CD4-positive, alpha-beta T cell treated with Interleukin-15 for 4 hours (primary cell): ENCODE measurements around the gene MEPCE.

Source experiments
- DNase-seq: peaks from one replicate; pipeline ENCODE4 v3.0.0-alpha.2; 2020; ENCODE audit warnings: low spot score

MEPCE gene

DNA sequence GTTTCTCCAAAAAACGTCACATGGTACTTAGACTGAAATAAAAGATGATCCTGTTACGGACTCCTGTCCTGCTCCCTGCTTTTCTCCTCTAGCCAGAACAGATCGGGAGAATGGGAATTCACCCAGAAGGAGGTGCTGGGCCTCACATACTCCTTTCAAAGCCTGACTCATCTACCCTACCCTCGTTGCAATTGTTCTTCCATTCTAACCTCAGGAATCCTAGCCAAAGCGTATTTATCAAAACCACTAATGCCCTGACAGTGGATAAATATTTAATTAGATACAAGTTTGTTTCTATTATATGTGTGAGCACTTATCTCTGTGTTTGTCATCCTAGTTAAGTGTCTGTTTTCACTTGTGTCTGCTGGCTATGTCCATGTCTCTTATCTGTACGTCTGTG is 22.9 kb upstream of the MEPCE start:
- no peak for DNase-seq

DNA sequence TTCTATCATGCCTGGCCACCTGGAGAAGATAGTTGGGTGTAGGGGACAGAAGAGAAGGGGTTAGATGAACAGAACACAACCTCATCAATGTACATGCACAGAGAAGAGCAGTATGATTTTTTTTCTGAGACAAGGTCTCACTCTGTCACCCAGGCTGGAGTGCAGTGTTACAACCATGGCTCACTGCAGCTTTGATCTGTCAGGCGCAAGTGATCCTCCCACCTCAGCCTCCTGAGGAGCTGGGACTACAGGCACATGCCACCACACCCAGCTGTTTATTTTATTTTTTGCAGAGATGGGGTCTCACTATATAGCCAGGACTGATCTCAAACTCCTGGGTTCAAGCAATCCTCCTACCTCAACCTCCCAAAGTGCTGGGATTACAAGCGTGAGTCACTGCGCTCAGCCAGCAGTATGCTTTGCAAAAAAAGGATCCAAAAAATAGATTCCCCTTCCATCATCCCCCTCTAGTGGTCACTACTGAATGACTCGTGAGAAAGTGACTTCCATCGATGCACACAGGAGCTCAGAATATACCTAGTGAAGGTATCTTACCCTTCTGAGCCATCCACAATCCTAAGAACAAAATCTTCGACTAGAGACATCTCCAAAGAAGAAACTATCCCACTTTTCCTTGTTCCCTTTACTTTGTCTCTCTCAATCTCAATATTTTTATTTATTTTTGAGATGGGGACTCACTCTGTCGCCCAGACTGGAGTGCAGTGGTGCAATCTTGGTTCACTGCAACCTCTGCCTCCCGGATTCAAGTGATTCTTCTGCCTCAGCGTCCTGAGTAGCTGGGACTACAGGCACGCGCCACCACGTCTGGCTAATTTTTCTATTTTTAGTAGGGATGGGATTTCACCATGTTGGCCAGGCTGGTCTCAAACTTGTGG is 22.1 kb upstream of the MEPCE start:
- peak; percentile 72 for DNase-seq

DNA sequence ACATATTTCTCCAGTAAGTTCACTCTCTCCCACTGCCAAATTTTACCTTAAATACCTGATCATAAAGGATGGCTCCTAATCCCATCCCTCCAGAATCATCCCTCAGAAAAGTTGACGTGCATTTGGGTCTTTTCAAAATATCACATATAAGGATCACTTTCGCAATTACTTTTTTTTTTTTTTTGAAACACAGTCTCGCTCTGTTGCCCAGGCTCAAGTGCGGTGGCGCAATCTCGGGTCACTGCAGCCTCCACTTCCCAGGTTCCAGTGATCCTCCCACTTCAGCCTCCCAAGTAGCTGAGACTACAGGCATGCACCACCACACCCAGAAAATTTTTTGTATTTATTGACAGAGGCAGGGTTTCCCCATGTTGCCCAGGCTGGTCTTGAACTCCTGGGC is 18.5 kb upstream of the MEPCE start:
- no peak for DNase-seq

DNA sequence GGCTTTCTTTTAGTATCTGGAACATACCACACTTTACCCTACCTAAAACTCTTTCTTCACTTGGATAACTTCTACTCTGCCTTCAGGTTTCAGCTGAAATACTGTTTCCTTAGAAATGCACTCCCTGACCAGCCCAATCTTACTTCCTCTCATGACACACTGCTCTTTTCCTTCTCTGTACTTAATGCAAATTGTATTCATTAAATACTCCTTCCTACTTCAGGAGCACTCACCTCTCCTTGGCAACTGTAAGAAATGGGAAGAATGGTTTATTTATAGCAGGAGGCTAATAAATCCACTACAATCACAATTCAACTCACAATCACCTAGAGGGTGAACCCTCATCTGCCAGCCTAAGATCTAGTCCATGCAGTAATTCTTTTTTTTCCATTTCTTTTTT is 16.3 kb upstream of the MEPCE start:
- DNase-seq: no peak

DNA sequence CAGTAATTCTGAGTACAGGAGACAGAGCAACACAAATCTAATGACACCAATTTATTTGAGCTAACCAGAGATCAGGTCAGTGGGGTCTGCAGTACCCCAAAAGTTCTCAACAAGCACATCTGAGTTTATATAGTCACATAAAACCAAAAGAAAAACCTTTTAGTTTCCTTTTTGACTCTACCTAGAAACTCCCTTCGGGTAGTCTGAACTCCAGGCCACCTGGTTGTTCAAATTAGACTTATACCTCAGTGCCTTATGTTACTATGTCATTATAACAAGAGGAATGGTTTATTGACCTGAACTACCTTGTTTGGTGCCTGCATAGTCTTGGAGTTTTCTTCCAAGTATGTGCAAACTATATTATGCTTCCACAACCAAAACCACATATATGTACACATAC is 15.7 kb upstream of the MEPCE start:
- DNase-seq: no peak

DNA sequence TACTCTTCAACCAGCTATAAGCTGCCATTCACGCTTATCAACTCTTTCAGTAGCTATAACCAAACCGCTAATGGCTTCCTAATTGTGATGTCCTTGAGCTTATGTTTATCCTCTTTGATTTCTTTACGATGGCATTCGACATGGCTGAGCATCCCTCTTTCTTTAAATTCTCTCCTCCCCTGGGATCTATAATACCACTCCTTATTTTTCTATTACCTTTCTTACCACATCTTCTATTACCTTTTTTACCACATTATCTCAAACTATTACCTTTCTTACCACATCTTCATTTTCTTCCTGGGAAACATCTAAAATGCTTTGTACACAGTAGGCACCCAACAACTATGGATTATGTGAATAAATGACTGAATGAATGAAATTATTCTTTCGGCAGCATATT is 14.2 kb upstream of the MEPCE start:
- DNase-seq: no peak

DNA sequence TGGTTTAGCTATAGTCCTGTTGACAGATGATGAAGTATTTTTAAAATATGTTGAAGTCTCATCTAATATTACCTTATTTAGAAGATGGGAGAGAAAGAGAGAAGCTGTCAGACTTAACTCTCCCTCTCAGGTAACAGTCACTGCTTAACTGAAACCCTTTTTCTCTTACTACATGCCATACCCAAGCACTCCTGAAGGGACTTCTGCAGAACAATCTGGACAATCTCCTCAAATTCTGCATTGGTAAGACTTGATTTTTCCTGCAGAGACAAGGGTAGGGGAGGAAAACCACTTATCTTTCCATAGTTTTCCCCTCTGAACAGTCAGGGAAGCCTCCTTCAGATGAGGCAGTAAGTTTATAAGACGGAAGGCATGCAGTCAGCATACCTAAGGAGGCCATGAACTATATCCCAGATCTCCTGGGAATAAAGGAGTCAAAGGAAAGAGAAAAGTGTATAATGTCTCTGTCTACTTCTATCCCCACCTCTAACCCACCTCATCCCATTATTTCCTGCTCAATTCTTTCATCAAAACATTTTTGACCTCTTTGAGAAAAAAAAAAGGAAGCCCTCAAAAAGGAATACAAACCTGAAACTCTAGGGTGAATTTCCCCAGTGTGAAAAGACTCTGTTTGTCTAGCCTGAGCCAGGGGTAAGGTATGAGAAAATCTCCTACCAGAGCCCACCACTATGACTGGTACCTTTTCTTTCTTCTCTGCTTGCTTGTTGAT is 10.5 kb upstream of the MEPCE start:
- no peak for DNase-seq

DNA sequence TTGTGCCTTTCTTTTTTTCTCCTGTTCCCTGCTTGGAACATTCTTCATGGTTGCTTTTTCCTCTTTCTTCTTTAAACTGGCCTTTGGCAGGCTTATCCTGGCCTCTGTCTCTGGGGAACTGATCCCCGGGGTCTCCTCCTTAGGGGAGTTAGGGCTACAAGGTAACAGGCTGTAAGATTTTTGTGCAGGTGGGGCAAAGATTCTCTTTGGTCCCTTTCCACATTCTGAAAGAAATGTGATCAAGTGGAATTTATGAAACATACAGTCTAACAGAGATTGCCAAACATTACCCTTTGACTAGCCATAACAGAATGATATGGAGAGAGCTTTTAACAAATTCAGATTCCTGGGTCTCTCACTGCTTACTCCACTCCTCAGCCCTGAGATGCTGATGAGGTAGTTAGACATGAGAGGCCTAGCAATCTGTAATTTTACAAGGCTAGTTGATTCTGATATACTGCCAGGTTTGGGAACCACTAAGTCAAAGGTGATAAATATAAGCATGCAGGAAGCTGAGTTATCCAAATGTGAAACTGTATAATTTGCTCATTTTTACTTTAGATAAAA is 9.9 kb upstream of the MEPCE start:
- DNase-seq: no peak

DNA sequence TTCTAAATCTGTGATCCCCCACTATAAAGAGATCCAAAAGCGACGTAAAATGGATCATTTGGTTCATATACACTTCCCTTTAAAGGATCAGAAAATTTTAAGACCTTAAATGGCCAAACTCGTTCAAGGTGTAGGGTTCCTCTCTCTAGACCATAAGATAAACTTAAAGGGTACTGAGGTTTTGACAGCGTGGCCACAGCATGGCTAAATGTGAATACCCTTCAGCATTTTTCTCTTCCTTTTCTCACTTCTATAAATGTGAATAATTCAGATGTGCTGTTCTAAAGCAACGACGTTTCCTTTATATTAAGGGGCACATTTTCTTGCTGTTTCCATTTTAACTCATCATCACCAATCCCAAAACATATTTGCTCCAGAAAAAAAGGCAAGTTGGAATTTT is 6.3 kb upstream of the MEPCE start:
- DNase-seq: no peak

DNA sequence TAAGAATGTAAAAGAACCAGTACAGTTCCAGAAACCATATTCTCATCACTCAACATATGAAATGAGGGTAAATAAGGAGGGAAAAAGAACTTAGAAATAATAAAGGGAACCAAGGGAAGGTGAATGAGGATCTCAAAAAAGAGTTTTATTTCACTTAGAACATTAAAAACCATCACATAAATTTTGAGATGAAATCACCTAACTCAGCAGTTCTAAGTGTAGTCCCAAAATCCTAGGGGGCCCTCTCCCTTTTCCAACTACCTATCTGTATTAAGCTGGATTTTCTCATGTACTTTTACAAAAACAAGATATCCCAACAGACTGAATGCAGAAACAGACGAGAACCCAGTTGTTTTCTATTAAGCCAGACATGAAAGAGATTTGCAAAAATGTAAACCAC is 4.3 kb upstream of the MEPCE start:
- no peak for DNase-seq

DNA sequence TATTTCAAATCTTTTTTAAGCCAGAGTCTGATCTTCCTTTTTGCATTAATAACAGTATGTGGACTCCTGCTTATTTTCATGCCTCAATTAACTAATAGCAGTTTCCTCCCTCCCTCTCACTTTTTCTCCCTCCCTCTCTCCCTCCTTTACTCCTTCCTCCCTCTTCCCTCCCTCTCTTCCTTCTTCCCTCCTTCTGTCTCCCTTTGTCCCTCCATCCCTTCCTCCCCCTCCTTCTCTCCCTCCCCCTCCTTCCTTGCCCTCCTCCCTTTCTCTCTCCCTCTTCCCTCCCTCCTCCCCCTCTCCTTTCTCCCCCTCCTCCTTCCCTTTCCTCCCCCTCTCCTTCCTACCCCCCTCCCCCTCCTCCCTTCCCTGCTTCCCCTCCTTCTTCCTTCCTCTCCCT is 3.1 kb upstream of the MEPCE start:
- DNase-seq: no peak

DNA sequence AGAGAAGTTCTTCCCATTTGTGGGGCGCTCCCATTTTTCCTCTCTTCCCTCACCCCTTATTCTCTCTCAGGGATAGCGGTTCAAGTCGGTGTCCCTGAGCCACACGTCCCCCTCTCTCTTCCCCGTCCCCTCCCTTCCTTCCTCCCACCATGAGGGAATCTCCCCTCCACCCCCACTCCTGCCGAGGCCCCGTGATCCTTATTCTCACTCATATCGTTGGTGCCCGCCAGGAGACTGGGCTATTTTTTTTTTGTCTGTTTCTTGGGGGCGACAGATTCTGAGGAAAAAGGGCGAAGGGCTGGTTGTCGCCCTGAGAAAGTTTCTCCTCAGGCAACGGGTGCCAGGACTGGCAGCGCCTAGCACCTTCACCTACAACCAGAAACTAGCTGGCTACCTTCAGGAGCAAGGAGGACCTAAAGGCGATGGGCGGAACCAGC is 1.9 kb upstream of the MEPCE start:
- no peak for DNase-seq

DNA sequence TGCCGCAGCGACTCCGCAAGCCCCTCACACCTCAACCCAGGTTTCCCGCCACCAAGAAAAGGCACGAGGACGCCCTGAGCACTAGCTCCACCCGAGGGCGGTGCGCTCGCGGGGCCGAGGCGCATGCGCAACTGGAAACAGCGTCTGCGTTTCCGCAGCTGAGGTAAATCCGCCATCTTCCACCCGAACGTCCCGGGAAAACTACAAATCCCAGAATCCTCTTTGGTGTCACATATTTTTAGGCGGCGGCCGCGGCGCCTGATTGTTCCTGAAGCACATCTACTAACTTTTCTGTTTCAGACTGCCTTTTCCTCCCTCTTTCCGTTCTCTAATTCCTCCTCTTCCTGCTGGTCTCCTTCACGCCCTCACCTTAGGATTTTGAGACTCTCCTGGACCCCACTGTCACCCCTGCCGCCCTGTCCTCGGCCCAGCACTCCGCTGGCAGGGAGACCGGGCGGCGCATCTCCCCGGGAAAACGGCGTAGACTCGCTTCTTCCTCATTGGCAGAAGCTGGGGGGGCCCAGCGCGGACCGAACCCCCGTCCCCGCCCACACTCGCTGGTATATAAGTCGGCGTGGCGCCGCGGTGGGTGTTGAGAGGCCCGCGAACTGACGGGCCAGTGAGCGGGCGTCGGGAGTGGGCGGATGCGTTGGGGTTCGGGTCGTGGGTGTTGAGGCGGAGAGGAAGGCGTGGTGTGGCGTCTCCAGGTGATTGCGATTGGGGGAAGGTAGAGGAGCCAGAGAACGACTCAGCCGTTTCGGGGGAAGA is 1.2 kb upstream of the MEPCE start, which contains the start of gene ZCWPW1:
Gene ZCWPW1, minus strand, starts transcription at position 505 of the 768 bp plus-strand sequence. CDS start 8,054 bp downstream, outside the sequence.
- DNase-seq: peak; percentile 98

DNA sequence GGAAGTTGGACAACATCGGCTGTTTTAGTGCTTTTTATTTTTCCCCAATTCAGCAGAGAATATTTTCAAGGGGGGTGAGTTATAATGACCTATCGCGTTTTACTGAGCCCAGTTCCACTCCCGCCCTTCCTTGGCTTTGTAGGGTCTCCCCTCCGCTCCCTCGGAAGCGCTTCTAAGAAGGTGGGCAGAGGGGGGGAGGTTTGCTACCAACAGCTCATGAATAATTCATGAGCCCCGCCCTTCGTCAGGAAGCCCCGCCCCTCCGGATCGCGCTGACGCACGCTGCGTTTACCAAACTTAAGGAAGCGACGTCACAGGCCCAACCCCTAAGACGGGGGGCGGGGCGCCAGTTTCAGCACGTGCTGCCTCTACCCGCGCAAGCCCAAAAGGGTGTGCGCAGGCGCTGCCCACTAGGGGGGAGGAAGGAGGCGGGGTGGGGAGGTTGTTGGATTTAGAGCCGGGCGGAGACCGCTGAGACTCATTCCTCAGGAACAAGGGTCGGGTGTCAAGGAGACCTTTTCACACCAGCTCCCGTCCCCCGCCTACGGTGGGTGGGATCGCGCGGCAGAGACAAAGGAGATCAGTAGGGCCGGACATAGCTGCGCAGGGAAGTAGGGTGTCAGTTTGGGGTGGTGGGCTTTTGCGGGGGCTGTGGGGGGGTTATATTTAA is 529 bp upstream of the MEPCE start:
- DNase-seq: peak; percentile 100

DNA sequence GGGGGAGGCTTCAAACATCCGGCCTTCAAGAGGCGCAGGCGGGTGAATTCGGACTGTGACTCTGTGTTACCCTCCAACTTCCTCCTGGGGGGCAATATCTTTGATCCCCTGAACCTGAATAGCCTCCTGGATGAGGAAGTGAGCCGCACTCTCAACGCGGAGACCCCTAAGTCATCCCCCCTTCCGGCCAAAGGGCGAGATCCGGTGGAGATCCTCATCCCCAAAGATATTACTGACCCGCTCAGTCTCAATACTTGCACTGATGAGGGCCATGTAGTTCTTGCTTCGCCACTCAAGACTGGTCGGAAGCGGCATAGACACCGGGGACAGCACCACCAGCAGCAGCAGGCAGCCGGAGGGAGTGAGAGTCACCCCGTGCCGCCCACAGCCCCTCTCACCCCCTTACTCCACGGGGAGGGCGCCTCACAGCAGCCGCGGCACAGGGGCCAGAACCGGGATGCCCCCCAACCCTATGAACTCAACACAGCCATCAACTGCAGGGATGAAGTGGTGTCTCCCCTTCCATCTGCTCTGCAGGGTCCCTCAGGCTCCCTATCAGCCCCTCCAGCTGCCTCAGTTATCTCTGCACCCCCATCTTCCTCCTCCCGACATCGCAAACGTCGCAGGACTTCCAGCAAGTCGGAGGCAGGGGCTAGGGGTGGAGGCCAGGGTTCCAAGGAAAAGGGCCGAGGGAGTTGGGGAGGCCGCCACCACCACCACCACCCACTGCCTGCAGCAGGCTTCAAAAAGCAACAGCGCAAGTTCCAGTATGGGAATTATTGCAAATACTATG is 1.1 kb downstream of the MEPCE start:
- DNase-seq: peak; percentile 26

DNA sequence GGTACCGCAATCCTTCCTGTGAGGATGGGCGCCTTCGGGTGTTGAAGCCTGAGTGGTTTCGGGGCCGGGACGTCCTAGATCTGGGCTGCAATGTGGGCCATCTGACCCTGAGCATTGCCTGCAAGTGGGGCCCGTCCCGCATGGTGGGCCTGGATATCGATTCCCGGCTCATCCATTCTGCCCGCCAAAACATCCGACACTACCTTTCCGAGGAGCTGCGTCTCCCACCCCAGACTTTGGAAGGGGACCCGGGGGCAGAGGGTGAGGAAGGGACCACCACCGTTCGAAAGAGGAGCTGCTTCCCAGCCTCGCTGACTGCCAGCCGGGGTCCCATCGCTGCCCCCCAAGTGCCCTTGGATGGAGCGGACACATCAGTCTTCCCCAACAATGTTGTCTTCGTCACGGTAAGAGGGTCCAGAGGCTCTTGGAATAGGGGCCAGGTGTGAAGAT is 1.7 kb downstream of the MEPCE start:
- no peak for DNase-seq

DNA sequence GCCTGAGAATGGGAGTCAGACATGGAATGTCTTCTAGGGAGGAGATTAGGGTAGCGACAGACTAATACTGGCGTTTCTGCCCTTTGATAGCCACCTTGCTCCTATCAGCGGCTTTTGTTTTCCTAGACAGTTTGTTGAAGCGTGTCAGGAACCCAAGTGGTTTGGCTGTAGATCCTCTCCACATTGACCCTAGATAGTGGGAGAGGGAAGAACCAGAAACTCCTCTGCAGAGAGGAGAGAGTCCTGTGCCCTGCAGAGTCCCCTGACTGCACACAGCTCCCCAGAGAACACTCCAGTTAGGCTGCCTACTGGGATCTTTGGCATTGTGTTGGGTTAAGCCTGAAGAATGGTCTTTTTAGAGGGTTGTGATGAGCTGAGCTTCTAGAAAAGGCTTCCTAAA is 2.4 kb downstream of the MEPCE start:
- DNase-seq: no peak

DNA sequence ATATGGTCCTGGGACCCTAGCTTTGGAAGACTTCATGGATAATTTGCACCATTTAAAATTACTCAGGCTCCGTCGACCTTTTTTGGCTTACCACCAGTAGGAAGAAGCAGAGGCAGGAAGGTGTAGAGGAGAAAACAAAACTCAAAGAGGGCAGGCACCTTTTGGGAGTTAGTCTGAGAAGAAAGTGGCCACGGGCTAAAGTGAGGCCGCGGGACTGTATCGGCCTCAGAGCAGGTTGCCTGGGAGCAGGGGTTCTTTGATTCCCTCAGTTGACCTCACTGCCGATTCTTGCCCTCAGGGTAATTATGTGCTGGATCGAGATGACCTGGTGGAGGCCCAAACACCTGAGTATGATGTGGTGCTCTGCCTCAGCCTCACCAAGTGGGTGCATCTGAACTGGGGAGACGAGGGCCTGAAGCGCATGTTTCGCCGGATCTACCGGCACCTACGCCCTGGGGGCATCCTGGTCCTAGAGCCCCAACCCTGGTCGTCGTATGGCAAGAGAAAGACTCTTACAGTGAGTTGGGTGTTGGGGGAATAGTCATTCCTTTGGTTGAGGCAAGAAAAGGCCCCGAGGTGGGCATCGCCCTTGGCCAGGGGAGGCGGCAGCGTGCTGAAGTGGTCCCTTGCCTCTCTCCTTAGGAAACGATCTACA is 3.1 kb downstream of the MEPCE start:
- no peak for DNase-seq

DNA sequence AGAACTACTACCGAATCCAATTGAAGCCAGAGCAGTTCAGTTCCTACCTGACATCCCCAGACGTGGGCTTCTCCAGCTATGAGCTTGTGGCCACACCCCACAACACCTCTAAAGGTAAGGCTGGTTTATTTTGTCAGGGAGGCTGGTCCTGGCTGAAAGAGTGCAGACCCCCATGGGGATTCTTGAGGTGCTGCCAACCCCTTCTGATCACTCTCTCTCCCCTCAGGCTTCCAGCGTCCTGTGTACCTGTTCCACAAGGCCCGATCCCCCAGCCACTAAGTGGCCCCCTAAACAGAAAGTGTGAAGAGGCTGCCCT is 3.6 kb downstream of the MEPCE start:
- no peak for DNase-seq

DNA sequence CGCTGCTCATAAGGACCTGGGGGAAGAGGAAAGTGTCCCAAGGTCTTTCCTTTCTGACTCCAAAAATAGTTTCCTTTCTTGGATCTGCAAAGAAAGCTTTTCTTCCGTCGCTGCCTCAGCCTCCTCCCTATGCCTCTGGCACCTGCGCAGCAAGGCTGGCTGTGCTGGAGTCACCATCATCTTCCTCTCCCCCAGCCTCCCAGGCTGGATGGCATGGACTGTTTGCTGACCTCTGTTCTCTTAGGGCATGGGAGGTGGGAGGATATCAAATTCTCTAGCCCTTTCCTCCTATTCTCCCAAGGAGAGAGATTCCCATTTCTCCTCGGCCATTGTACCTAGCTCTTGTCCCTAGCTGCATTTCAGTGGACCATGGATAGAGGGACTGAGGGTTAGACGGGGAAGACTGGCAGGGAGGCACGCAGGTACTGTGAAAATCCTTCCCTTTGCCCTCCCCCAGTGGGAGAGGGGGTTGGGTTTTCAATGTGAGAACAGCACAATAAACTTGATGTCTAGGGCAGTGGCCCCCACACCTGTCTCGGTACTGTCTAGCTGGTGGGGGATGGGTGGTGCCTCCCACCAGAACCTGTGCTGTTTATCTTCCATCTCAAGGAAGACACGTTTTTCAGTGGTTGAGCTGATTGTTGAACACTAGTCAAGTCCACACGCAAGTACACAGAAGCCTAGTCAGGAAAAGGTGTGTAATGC is 4.1 kb downstream of the MEPCE start:
- no peak for DNase-seq
